NCI-H226 (cell line): ENCODE data around the gene TLK1.

Experiments used
- DNase-seq: peaks from one replicate; pipeline ENCODE4 v3.0.0-alpha.2; 2015

TLK1 gene

DNA sequence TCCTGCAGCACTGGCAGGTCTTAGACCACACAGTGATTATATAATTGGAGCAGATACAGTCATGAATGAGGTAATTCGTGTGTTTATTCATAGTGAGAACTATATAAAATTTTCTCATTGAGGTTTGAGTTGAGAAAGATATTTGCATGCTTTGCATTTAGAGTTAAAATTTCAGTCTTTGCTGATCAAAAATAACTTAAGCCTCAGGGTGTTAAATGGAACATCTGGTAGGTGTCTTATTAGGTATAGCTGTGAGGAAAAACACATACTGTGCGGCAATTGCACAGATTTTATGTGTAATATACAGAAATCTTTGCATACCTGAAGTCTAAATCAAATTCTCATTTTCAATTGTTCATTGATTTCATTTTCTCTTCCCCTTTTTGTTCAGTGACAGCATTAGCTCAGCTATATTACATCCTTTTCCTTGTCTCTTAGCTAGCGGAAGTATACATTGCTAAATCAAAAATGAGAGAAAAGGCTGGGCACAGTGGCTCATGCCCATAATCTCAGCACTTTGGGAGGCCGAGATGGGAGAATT, 210.4 kb downstream of the TLK1 start:
- DNase-seq = no peak

DNA sequence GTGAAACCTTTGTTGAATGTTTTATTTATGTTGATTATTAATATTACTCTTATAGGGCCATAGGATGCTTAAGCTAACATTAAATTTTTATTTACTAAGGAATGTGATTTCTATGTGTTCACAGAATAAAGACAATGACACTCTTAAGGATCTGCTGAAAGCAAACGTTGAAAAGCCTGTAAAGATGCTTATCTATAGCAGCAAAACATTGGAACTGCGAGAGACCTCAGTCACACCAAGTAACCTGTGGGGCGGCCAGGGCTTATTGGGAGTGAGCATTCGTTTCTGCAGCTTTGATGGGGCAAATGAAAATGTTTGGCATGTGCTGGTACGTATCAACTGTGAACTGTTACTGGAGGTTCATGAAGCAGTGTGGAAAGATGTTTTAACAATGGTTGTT, 211.3 kb downstream of the TLK1 start:
- no peak for DNase-seq

DNA sequence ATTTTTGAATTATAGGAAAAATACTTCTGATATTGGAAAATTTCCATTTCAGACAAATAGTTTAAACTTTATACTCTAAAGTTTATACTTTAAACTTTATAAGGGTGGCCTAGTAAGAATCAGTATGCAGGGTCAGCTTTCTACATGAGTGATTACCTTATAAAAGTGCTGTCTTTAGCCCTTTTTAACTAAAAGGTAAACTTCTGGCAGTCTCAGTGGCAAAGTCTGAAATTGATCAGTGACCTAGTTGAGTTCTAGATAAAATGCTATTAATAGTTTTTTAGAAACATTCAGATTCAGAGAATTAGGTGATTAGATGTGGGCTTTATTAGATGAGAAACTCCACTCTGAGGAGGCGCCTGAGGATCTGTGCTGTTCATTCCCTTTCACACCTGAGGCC, 216.1 kb downstream of the TLK1 start:
- DNase-seq = no peak

DNA sequence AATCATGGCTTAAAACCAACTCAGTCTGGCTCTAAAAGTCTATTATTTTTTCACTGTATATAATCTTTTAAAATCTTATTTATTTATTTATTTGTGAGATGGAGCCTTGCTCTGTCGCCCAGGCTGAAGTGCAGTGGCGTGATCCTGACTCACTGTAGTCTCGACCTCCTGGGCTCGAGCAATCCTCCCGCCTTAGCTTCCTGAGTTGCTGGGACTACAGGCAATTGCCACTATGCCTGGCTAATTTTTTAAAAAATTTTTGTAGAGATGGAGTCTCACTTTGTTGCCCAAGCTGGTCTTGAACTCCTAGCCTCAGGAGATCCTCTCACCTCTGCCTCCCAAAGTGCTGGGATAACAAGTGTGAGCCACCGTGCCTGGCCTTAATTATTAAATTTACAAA, 217.1 kb downstream of the TLK1 start:
- no peak for DNase-seq

DNA sequence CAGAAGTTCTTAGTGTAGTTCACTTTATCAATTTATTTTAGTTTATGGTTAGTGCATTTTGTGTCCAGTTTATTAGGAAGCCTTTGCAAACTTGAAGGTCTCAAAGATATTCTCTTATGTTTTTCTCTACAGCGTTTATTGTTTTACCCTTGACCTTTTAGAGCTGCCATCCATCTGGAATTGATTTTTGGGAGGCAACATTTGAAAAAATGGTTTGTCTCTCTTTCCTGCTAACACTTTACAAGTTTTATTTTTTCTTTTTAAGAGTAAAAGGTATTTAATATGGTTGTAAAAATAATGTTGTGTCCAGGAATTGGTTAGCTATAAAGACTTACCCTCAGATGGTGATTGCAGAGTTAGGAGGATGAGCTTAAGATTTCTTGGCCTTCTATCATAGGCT, 217.7 kb downstream of the TLK1 start:
- DNase-seq = no peak

DNA sequence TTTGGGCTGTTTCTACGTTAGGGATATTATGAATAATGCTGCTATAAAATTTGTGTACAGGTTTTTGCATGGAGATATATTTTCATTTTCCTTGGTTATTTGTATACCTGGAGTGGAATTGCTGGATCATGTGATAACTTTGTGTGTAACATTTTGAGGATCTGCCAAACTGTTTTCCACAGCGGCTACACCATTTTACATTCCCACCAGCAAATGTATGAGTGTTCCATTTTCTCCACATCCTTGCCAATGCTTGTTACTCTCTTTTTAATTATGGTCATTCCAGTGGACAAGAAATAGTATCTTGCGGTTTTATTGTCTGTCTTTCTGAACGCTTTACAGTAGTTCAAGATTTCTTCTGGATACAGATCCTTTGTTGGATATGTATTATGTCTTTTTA, 218.1 kb downstream of the TLK1 start:
- DNase-seq = no peak
